Measurements from ENCODE around the gene KCTD15. TPM values are rescaled to one million over a fixed set of nuclear protein-coding genes. Genes with fewer than 3 reads are reported as not detected.

Gene KCTD15
- total and polyA plus RNA-seq, 2 donors (not counting 1 experiment from before 2014, with no cell fraction given), result 0.54 to 0.81 TPM

- Histone ChIP-seq H2AFZ (ENCODE audit: insufficient read depth, low read depth, low read length, poor library complexity, severe bottlenecking) (peak overlapping the region; percentile 79), H4K20me1 (ENCODE audit: control insufficient read depth, insufficient read depth, low read length, poor library complexity, severe bottlenecking) (no peaks in the 10 kb centered on the region), H3K4me1 (ENCODE audit: control insufficient read depth in 2 of 2, insufficient read depth in 2 of 2, low read length in 2 of 2) (peaks cover 21 to 27% of the 10 kb centered on the region in 2 donors), H3K27ac (ENCODE audit: low read length in 2 of 2) (peak overlapping the region; percentile 54 to 58), H3K4me3 (ENCODE audit: control extremely low read depth in 1 of 5, extremely low read depth in 1 of 5, insufficient read depth in 1 of 5, low read depth in 2 of 5, low read length in 4 of 5) (peak overlapping the region; percentile 36 to 60 (median 54)), H3K4me2 (replicated peaks; ENCODE audit: low read depth, low read length, poor library complexity, severe bottlenecking) (peak overlapping the region; percentile 89), H3K36me3 (replicated peaks in 1 of 2; ENCODE audit: control extremely low read depth in 1 of 2, control insufficient read depth in 1 of 2, extremely low read depth in 1 of 2, insufficient read depth in 2 of 2, low read length in 1 of 2) (no peaks in the 10 kb centered on the region), H3K79me2 (ENCODE audit: control insufficient read depth, insufficient read depth, low read length) (no peaks in the 10 kb centered on the region), H3K27me3 (replicated peaks in 1 of 4; ENCODE audit: control extremely low read depth in 1 of 4, control insufficient read depth in 3 of 4, insufficient read depth in 4 of 4, low read length in 3 of 4) (peaks cover 0 to 4% (median 0%) of the 10 kb centered on the region in 4 experiments), H3K9me3 (ENCODE audit: control extremely low read depth in 1 of 3, control insufficient read depth in 2 of 3, insufficient read depth in 1 of 3, low read length in 2 of 3) (peaks cover 0 to 7% (median 0%) of the 10 kb centered on the region in 3 donors), H3K9ac (ENCODE audit: low read length) (peak overlapping the region; percentile 66)
- peak overlapping the region; percentile 76 for H3K27ac Mint-ChIP-seq
- TF ChIP-seq CTCF (IDR thresholded peaks at IDR 0.05) (no peak), EZH2 (IDR thresholded peaks at IDR 0.05; ENCODE audit: borderline replicate concordance, insufficient read depth, low read depth, low read length, poor library complexity, severe bottlenecking) (no peak)
- no peaks in the 10 kb centered on the region for H3K9me3 Mint-ChIP-seq (ENCODE audit: insufficient read depth)
- peak overlapping the region; percentile 92 for H3K4me3 Mint-ChIP-seq
- DNase-seq (peak; percentile 72), ATAC-seq (ENCODE audit: low read depth) (peak; percentile 76)
- H3K27me3 Mint-ChIP-seq, result no peaks in the 10 kb centered on the region
- CTCF ChIA-PET, result interaction anchor here (1.3 kb wide), 1 partner anchor 25 kb away, joined by 10 read pairs; no protein-coding TSS in a partner anchor
- under 1% methylated on average over 61 of the region's 61 CpGs for WGBS (ENCODE audit: insufficient coverage)
- POLR2A ChIA-PET, result no interaction called here
- peaks cover 29% of the 10 kb centered on the region for H3K4me1 Mint-ChIP-seq
- intact Hi-C loops (cut with micrococcal nuclease), result no loop called here
Observed at GRCh38 chr19:33819880-33820781, 23.5 kb downstream of the KCTD15 start.

GRCh38 chr19:33821871-33822270, 25.2 kb downstream of the KCTD15 start:
- Mint-ChIP-seq H3K4me1 (peaks cover 27% of the 10 kb centered on the region), H3K9me3 (ENCODE audit: insufficient read depth) (no peaks in the 10 kb centered on the region), H3K27ac (no peak overlapping the region), H3K4me3 (no peak overlapping the region), H3K27me3 (no peaks in the 10 kb centered on the region)
- Histone ChIP-seq H3K27ac (ENCODE audit: low read length in 2 of 2) (no peak overlapping the region), H3K9ac (ENCODE audit: low read length) (no peak overlapping the region), H2AFZ (ENCODE audit: insufficient read depth, low read depth, low read length, poor library complexity, severe bottlenecking) (no peak overlapping the region), H3K79me2 (ENCODE audit: control insufficient read depth, insufficient read depth, low read length) (no peaks in the 10 kb centered on the region), H3K4me3 (ENCODE audit: control extremely low read depth in 1 of 5, extremely low read depth in 1 of 5, insufficient read depth in 1 of 5, low read depth in 2 of 5, low read length in 4 of 5) (no peak overlapping the region), H3K4me1 (ENCODE audit: control insufficient read depth in 2 of 2, insufficient read depth in 2 of 2, low read length in 2 of 2) (peaks cover 21 to 27% of the 10 kb centered on the region in 2 donors), H3K4me2 (replicated peaks; ENCODE audit: low read depth, low read length, poor library complexity, severe bottlenecking) (no peak overlapping the region), H4K20me1 (ENCODE audit: control insufficient read depth, insufficient read depth, low read length, poor library complexity, severe bottlenecking) (no peaks in the 10 kb centered on the region), H3K36me3 (replicated peaks in 1 of 2; ENCODE audit: control extremely low read depth in 1 of 2, control insufficient read depth in 1 of 2, extremely low read depth in 1 of 2, insufficient read depth in 2 of 2, low read length in 1 of 2) (no peaks in the 10 kb centered on the region), H3K9me3 (ENCODE audit: control extremely low read depth in 1 of 3, control insufficient read depth in 2 of 3, insufficient read depth in 1 of 3, low read length in 2 of 3) (peaks cover 0 to 7% (median 0%) of the 10 kb centered on the region in 3 donors), H3K27me3 (replicated peaks in 1 of 4; ENCODE audit: control extremely low read depth in 1 of 4, control insufficient read depth in 3 of 4, insufficient read depth in 4 of 4, low read length in 3 of 4) (peaks cover 0 to 4% (median under 1%) of the 10 kb centered on the region in 4 experiments)
- ChIA-PET CTCF (interaction anchor here (0.9 kb wide), 1 partner anchor 44 kb away, joined by 3 read pairs; no protein-coding TSS in a partner anchor), POLR2A (no interaction called here)
- no CpG with 5 or more reads among the region's 2 CpGs for WGBS (ENCODE audit: insufficient coverage)
- intact Hi-C loops (cut with micrococcal nuclease), result no loop called here
- TF ChIP-seq CTCF (IDR thresholded peaks at IDR 0.05), result no peak
- TF ChIP-seq EZH2 (IDR thresholded peaks at IDR 0.05; ENCODE audit: borderline replicate concordance, insufficient read depth, low read depth, low read length, poor library complexity, severe bottlenecking), result no peak
- DNase-seq, result no peak
- ATAC-seq (ENCODE audit: low read depth), result no peak
